Gastrocnemius medialis (tissue), 4 donors: ENCODE results near the gene CD52. TPM values are rescaled to one million over a fixed set of nuclear protein-coding genes. Genes with fewer than 3 reads are reported as not detected.

Experiments used
- ATAC-seq, 2 donors: fragments of 150-250 bp; one replicate each; pipeline ENCODE4 v1.9.1; 2016
- DNase-seq, 2 donors: peaks; one replicate each; pipeline ENCODE4 v3.0.0-alpha.2; 2019
- H3K27ac ChIP-seq, 4 donors: fragments of 200-600 bp; sonication (generic); 1 replicate in 1 of 4; 2 replicates in 3 of 4; pipeline ENCODE4 v1.5.1; 2016 to 2018; ENCODE audit warnings: mild to moderate bottlenecking in 2 of 4, moderate library complexity in 1 of 4
- H3K27me3 ChIP-seq, 3 donors: fragments of 200-600 bp; sonication (generic) in 2 of 3; 1 replicate in 1 of 3; 2 replicates in 2 of 3; pipeline versions ENCODE4 v1.5.1 to v1.6.0; 2016 to 2019; ENCODE audit warnings: mild to moderate bottlenecking in 1 of 3, moderate library complexity in 1 of 3
- H3K36me3 ChIP-seq, 2 donors: fragments of 200-600 bp; sonication (generic) in 1 of 2; one replicate each; pipeline ENCODE4 v1.5.1; 2017 to 2018
- H3K4me1 ChIP-seq, 2 donors: fragments of 200-600 bp; sonication (generic) in 1 of 2; one replicate each; pipeline ENCODE4 v1.5.1; 2016 to 2017; ENCODE audit warnings: mild to moderate bottlenecking in 2 of 2
- H3K4me3 ChIP-seq, 4 donors: fragments of 200-600 bp; sonication (generic) in 3 of 4; 1 replicate in 1 of 4; 2 replicates in 3 of 4; pipeline ENCODE4 v1.5.1; 2016 to 2019; ENCODE audit warnings: mild to moderate bottlenecking in 2 of 4
- H3K9me3 ChIP-seq, 3 donors: fragments of 200-600 bp; sonication (generic) in 2 of 3; 1 replicate in 1 of 3; 2 replicates in 2 of 3; pipeline ENCODE4 v1.5.1; 2016 to 2019
- POLR2A ChIP-seq, 2 donors: fragments of 450-650 bp; IDR thresholded peaks; one replicate each; pipeline ENCODE4 v1.6.1; 2017; ENCODE audit warnings: antibody characterized with exemption in 2 of 2, mild to moderate bottlenecking in 2 of 2, moderate library complexity in 2 of 2
- in situ Hi-C, 4 donors: fragments of 200-750 bp; cut with MboI; loops; one replicate each; pipeline versions ENCODE4 v1.15.0 to v1.8.0; 2017; ENCODE audit warnings: low sequenced_read_pairs in 4 of 4
- intact Hi-C: fragments of 100-400 bp; cut with DNase I; formaldehyde crosslinking; loops from one replicate; pipeline ENCODE4 v1.15.1; 2023; ENCODE audit warnings: low total_unique reads
- total RNA-seq, 4 donors: library from RNA; depleted of rRNA; stranded (reverse); fragments of >200 nt; gene quantifications; one replicate each; pipeline versions ENCODE4 v1.1.0 to v1.2.3, GENCODE V29; 2016
- TF ChIP-seq, protein P1 (sequence below), 5 experiments: fragments of 450-650 bp in 3 of 5; fragments of 200-600 bp in 2 of 5; sonication (generic) in 2 of 5; IDR thresholded peaks in 4 of 5; conservative IDR thresholded peaks in 1 of 5; 1 replicate in 4 of 5; 2 replicates in 1 of 5; pipeline ENCODE4 v1.5.1; 2016 to 2019; ENCODE audit warnings: antibody characterized with exemption in 5 of 5, mild to moderate bottlenecking in 3 of 5, moderate library complexity in 3 of 5

The CD52 gene
- total RNA-seq, 4 donors from 2014 or later: 1.4 to 2.8 TPM; not detected in 2

DNA sequence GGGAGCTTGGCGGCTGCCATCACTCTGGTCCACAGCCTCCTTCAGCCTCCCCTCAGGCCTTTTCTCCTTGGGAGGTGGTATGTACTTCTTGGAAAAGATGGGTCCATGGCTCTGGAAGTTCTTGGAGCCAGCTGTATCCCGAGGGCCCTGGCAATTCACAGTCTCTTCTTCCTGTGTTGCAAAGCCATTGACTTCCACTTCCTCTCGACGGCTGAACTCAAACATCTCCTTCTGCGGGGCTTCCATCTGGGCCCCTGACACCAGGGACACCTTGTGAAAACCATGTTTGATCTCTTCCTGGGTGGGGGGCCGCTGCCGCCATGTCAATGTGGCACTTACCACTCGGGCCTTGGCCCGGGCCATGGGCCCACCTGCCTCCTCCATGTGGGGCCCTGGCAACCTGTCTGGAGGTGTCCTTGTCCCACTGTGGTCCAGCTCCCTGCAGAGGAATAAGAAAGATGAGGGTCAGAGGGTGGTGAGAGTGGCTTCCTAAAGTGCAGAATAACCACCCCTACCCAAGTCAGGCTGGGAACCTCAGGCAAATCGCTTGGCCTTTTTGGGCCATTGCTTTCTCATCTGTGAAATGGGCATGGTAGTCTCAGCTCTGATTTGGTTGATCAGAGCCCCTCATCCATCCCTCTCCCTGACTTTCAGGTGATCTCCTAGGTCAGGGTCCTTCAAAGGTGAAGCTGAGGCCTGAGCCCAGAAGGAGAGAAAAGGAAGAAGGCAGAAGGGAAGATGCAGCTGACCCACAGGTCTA lies 28.7 kb downstream of the CD52 start:
- Histone ChIP-seq H3K36me3 (no peaks in the 10 kb centered on the region), H3K4me1 (no peaks in the 10 kb centered on the region), H3K4me3 (no peak overlapping the region), H3K9me3 (no peaks in the 10 kb centered on the region), H3K27ac (no peak overlapping the region), H3K27me3 (no peaks in the 10 kb centered on the region)
- TF ChIP-seq, protein P1, sequence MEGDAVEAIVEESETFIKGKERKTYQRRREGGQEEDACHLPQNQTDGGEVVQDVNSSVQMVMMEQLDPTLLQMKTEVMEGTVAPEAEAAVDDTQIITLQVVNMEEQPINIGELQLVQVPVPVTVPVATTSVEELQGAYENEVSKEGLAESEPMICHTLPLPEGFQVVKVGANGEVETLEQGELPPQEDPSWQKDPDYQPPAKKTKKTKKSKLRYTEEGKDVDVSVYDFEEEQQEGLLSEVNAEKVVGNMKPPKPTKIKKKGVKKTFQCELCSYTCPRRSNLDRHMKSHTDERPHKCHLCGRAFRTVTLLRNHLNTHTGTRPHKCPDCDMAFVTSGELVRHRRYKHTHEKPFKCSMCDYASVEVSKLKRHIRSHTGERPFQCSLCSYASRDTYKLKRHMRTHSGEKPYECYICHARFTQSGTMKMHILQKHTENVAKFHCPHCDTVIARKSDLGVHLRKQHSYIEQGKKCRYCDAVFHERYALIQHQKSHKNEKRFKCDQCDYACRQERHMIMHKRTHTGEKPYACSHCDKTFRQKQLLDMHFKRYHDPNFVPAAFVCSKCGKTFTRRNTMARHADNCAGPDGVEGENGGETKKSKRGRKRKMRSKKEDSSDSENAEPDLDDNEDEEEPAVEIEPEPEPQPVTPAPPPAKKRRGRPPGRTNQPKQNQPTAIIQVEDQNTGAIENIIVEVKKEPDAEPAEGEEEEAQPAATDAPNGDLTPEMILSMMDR (IDR thresholded peaks at IDR 0.05 in 4 of 5, conservative IDR thresholded peaks at IDR 0.05 in 1 of 5): no peak
- no peak for TF ChIP-seq POLR2A (IDR thresholded peaks at IDR 0.05)
- DNase-seq (no peak), ATAC-seq (no peak)
- intact Hi-C loops (no loop called here), in situ Hi-C loops (no loop called here)

DNA sequence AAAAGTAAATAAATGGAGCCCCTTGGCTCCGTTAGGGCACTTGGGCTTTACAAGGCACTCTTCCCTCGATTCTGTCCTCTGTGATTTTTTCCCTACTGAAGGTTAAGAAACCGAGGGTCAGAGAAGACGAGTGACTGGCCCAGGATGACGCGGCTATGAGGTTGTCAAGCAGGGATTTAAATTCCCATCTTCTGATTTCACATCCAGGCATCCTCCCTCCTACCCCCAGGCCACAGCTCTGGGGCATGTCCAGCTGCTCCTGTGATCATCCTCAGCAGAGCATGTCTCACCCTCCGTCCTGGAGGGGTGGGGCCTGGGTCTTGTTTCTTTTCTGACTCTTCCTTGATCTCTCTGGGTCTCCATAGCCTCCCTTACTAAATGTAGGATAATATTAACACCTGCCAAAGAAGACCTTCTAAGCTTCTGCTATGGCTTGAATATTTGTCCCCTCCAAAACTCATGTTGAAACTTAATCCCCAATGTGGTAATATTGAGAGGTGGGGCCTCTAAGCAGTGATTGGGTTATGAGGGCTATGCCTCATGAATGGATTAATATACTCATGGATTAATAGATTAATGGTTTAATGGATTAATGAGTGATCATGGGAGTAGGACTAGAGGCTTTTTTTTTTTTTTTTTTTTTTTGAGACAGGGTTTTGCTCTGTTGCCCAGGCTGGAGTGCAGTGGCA lies 31.6 kb downstream of the CD52 start:
- in situ Hi-C loops: no loop called here
- H3K36me3 ChIP-seq: no peaks in the 10 kb centered on the region

DNA sequence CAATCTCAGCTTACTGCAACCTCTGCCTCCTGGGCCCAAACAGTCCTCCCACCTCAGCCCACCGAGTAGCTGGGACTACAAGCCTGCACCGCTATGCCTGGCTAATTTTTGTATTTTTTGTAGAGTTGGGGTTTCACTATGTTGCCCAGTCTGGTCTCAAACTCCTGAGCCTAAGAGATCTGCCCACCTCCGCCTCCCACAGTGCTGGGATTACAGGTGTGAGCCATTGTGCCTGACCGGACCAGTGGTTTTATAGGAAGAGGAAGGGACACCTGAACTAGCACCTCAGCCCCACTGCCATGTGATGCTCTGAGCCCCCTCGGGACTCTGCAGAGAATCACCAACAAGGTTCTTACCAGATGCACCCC lies 32.1 kb downstream of the CD52 start:
- Histone ChIP-seq H3K4me3 (no peak overlapping the region), H3K36me3 (no peaks in the 10 kb centered on the region), H3K27ac (no peak overlapping the region), H3K9me3 (no peaks in the 10 kb centered on the region), H3K27me3 (no peaks in the 10 kb centered on the region), H3K4me1 (no peaks in the 10 kb centered on the region)
- intact Hi-C loops: no loop called here
- TF ChIP-seq, protein P1 (IDR thresholded peaks at IDR 0.05 in 4 of 5, conservative IDR thresholded peaks at IDR 0.05 in 1 of 5): no peak
- no peak for TF ChIP-seq POLR2A (IDR thresholded peaks at IDR 0.05)
- in situ Hi-C loops: no loop called here
- ATAC-seq (no peak), DNase-seq (no peak)

More for the DNA sequence above, 31.6 kb downstream of the CD52 start:
- H3K4me1 ChIP-seq: no peaks in the 10 kb centered on the region
- H3K27ac ChIP-seq: no peak overlapping the region
- no peak for TF ChIP-seq POLR2A (IDR thresholded peaks at IDR 0.05)
- TF ChIP-seq, protein P1 (IDR thresholded peaks at IDR 0.05 in 4 of 5, conservative IDR thresholded peaks at IDR 0.05 in 1 of 5): no peak
- DNase-seq: no peak
- H3K27me3 ChIP-seq: no peaks in the 10 kb centered on the region
- no peak for ATAC-seq
- intact Hi-C loops: no loop called here
- no peak overlapping the region for H3K4me3 ChIP-seq
- no peaks in the 10 kb centered on the region for H3K9me3 ChIP-seq

DNA sequence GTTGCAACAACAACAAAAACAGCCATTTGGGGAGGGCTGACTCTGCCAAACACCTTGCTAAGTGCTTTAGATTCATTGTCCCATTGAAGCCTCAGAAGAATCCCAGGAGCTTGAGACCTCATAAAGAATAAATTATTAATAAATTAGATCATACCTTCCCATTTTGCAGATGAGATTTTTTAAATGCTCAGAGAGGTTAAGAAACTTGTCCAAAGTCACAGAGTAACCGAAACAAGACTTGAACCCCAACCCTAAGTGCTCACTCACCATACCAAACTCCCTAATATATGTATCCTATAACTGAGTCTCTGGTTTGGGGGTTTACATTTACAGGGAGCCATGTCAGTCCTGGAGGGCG lies 32.6 kb downstream of the CD52 start:
- H3K9me3 ChIP-seq: no peaks in the 10 kb centered on the region
- H3K27ac ChIP-seq: no peak overlapping the region
- H3K4me1 ChIP-seq: no peaks in the 10 kb centered on the region
- in situ Hi-C loops (no loop called here), intact Hi-C loops (no loop called here)
- no peaks in the 10 kb centered on the region for H3K36me3 ChIP-seq
- DNase-seq (no peak), ATAC-seq (no peak)
- no peaks in the 10 kb centered on the region for H3K27me3 ChIP-seq
- H3K4me3 ChIP-seq: no peak overlapping the region
- TF ChIP-seq, protein P1 (IDR thresholded peaks at IDR 0.05 in 4 of 5, conservative IDR thresholded peaks at IDR 0.05 in 1 of 5): no peak
- TF ChIP-seq POLR2A (IDR thresholded peaks at IDR 0.05): no peak
